ENCODE results near the gene SMIM24. TPM values are rescaled to one million over a fixed set of nuclear protein-coding genes. Genes with fewer than 3 reads are reported as not detected.
"Not testable (repeated sequence)": the region's sequence is repeated elsewhere in the genome, so short reads cannot be mapped to it uniquely, and the experiment has no call there.

The SMIM24 gene
- total RNA-seq, 3 donors from 2014 or later, result 8.5 to 62.5 (median 41.8) TPM

DNA sequence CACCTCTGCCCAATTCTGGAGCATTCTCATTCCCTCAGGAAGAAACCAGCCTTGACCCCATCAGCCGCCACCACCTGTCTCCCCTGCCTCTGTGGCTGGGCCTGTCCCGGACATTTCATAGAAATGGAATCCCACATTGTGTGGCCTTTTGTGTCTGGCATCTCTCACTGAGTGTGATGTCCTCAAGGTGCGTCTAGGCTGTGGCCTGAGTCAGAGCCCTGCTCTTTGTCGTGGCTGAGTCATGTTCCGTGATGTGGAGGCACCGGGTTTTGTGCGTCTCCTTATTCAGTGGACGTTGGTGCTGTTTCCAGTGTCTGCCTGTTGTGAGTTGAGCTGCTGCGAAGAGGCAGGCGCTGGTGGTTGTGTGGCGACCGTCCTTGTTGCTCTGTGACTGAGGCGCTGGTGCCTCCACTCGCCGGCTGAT lies 29.3 kb upstream of the SMIM24 start:
- DNase-seq, result no peak
- intact Hi-C loops (cut with DNase I, micrococcal nuclease), result no loop called here

DNA sequence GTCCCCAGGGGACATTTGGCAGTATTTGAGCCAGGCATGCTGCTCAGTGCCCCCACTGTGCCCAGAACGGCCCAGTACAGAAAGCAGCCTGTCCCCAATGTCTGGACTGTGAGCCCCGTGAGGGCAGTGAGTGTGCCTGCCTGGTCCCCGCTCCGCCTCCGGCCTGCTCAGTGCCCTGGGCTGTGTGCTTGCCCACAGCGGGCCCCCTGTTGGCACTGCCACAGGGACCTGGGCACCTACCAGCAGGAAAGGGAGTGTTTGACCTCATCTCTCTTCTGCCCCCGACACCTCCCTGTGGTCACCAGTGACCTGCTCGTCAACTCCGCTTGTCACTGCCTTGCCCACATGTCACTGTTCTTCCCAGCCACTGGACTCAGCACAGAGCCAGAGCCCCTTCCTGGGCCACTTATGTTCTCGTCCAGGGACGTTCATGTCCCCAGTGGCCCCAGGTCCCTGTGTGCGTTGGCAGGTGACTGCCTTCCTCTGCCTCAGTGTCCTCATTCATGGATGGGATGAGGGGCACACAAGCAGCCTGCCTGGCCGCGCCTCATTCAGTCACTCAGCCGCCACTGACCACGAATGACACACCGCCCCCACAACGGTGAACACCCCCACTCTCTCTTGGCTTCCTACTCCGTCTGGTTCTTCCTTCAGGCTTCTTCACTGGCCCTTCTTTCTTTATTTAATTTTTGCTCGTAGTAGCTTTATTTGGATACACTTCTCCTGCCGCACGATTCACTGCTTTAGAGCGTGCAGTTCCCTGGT lies 28.6 kb upstream of the SMIM24 start:
- Histone ChIP-seq H3K36me3 (ENCODE audit: low read depth) (no peaks in the 10 kb centered on the region), H3K4me1 (ENCODE audit: low read depth) (peaks cover 15% of the 10 kb centered on the region), H3K9me3 (no peaks in the 10 kb centered on the region), H3K4me3 (no peak overlapping the region)
- DNase-seq, result no peak
- TF ChIP-seq, protein P1, sequence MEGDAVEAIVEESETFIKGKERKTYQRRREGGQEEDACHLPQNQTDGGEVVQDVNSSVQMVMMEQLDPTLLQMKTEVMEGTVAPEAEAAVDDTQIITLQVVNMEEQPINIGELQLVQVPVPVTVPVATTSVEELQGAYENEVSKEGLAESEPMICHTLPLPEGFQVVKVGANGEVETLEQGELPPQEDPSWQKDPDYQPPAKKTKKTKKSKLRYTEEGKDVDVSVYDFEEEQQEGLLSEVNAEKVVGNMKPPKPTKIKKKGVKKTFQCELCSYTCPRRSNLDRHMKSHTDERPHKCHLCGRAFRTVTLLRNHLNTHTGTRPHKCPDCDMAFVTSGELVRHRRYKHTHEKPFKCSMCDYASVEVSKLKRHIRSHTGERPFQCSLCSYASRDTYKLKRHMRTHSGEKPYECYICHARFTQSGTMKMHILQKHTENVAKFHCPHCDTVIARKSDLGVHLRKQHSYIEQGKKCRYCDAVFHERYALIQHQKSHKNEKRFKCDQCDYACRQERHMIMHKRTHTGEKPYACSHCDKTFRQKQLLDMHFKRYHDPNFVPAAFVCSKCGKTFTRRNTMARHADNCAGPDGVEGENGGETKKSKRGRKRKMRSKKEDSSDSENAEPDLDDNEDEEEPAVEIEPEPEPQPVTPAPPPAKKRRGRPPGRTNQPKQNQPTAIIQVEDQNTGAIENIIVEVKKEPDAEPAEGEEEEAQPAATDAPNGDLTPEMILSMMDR (IDR thresholded peaks at IDR 0.05), result no peak
- intact Hi-C loops (cut with DNase I, micrococcal nuclease), result no loop called here
- ATAC-seq, result no peak

More for the DNA sequence above, 29.3 kb upstream of the SMIM24 start:
- peaks cover 15% of the 10 kb centered on the region for H3K4me1 ChIP-seq (ENCODE audit: low read depth)
- TF ChIP-seq, protein P1 (IDR thresholded peaks at IDR 0.05), result no peak
- H3K36me3 ChIP-seq (ENCODE audit: low read depth), result no peaks in the 10 kb centered on the region
- no peak for ATAC-seq
- H3K4me3 ChIP-seq, result no peak overlapping the region
- no peaks in the 10 kb centered on the region for H3K9me3 ChIP-seq

DNA sequence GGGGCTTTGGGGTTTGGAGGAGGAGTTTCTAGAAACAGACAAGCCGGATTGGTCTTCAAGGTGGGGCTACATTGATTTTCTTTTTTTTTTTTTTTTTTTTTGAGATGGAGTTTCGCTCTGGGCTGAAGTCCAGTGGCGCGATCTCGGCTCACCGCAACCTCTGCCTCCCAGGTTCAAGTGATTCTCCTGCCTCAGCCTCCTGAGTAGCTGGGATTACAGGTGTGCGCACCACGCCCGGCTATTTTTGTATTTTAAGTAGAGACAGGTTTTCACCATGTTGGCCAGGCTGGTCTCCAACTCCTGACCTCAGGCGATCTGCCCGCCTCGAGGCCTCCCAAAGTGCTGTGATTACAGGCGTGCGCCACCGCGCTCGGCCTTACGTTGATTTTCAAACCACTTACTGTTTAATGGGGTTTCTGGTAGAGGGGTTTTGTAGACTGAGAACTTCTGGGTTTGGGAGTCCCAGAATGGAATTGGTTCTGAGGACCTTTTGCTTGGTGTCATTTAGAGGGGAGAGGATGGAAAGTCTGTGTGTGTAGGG lies 27.9 kb upstream of the SMIM24 start:
- intact Hi-C loops (cut with DNase I, micrococcal nuclease); H3K36me3 ChIP-seq (ENCODE audit: low read depth); DNase-seq; ATAC-seq; H3K9me3 ChIP-seq; H3K4me3 ChIP-seq: not testable (repeated sequence)
- peaks cover 15% of the 10 kb centered on the region for H3K4me1 ChIP-seq (ENCODE audit: low read depth)

DNA sequence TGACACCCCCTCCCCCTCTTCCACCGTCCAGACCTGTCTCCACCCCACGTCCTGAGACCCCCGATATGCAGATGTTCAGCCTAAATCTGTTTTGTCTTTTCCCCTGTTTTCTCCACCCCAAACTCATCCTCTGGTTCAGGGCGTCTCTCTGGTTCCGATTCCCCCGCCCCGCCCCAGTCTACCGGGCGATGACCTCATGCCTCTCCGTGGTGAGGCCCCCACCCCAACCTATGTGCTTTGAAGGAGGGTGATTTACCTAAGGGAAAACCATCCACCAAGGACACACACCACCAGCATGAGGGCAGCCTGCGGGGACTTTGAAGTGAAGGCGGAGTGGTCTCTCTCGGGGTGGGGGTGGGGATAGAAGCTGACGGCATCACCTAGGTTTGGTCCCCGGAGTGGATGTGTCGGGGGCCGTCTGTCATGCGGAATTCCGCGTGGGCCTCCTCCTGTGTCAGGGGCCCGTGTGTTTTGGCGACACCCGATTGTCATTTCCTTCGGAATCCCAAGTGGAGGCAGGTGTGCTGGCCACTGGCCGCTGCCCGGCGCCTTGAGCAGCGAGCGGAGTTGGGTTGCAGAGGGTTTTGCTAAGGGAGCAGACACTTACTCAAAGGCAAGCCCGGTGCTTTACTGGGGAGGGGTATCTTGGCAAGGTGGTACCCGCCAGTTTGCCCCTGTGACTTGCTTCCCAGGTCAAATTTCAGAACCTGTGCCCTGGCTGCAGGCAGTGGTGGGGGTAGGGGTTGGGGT lies 27.2 kb upstream of the SMIM24 start:
- H3K4me1 ChIP-seq (ENCODE audit: low read depth), result peaks cover 15% of the 10 kb centered on the region
- H3K36me3 ChIP-seq (ENCODE audit: low read depth), result no peaks in the 10 kb centered on the region
- TF ChIP-seq, protein P1 (IDR thresholded peaks at IDR 0.05), result no peak
- ATAC-seq, result no peak
- no peaks in the 10 kb centered on the region for H3K9me3 ChIP-seq
- intact Hi-C loops (cut with DNase I, micrococcal nuclease), result no loop called here
- H3K4me3 ChIP-seq, result no peak overlapping the region
- peak in 2 of 3 donors; percentile 41 to 58 for DNase-seq

DNA sequence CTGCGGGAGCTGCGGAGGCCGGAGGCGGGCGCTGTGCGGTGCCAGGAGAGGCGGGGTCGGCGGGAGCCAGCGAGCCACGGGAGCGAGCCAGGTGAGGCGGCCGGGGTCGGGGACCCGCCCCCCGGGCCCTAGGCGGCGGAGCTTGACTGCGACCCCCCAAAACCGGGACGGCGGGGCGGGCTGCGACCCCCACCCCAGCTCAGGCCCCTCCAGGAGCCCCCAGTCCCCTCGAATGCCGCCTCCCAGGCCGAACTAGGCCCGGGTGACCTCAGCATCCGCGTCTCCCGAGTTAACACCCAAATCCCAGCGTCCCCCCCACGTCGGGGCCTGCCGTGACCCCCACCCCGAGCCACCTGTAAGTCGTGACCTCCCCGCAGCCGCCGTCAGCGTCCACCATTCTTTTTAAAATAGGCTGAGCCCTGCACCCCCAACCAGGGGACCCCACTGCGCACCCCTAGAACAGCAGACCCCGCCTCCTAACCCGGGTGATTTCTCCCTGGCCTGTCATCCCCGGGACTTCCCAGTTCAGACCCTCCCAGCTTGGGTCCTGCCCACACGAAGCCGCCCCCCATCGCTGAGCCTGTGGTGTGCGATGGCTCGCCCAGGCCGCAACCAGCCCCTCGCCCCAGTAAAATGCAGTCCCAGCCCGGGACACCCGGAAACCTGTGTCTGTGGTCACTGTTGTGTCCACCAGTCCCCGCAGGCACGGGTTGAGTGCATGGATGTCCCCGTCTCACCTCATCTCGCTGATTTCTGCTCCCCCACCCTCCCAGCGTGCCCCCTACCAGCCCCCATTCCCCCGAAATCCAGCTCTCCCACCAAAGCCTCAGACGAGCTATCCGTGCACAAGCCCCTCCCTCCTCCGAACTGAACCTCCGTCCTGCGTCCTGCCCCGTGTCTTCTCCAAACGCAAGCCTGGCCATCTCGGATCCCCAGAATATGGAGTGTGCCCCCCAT lies 26.3 kb upstream of the SMIM24 start:
- peaks cover 15% of the 10 kb centered on the region for H3K4me1 ChIP-seq (ENCODE audit: low read depth)
- H3K36me3 ChIP-seq (ENCODE audit: low read depth), result no peaks in the 10 kb centered on the region
- TF ChIP-seq, protein P1 (IDR thresholded peaks at IDR 0.05), result no peak
- peak overlapping the region; percentile 95 for H3K4me3 ChIP-seq
- no peaks in the 10 kb centered on the region for H3K9me3 ChIP-seq
- ATAC-seq (peak; percentile 1), DNase-seq (peak; percentile 51 to 84 (median 61))
- intact Hi-C loops (cut with DNase I, micrococcal nuclease), result no loop called here

All from mucosa of descending colon (tissue), 3 donors.